ENCODE measurements around the gene LPP.
"Not testable (repeated sequence)": the region's sequence is repeated elsewhere in the genome, so short reads cannot be mapped to it uniquely, and the experiment has no call there.

LPP gene

DNA sequence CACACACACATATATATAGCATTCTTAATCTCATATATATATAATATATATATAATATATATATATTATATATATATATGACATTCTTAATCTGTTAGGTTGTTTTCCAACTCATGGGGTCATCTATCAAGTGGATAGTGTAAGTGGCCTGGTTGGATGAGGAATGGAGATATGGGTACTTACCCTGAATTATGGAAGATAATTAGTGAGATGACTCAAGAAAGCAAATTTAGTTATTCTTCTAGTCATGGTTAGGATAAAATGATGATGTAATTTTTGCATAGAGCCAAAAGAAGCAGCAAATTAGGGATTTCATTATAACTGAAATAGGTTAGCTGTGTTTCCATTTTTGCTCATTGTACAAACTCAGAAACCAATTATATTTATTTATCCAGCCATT is 448.2 kb downstream of the LPP start:
- DNase-seq (ENCODE audit: insufficient read length, low spot score) (no peak), FAIRE-seq (no peak)
- TF ChIP-seq POU2F2 (IDR thresholded peaks at IDR 0.05; ENCODE audit: low read depth, low read length): no peak

DNA sequence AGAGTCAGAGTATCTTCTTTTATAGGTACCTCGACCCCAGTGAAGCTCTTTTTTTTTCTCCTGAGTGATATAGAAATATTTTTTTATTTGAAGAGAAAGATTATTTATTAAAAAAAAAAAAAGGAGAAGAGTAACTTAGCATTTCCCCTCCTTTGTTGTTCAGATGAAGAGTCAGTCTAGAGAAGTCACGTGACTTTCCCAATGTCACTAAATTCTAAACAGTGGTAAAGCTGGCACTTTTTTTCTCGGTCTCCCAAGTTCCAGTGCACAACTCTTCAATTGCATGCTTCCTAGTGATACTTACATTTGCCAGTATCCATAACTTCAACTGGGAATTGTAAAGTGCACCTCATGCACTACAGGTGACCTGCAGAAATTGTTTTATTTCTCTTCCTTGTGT is 448.7 kb downstream of the LPP start:
- DNase-seq (ENCODE audit: insufficient read length, low spot score) (no peak), FAIRE-seq (no peak)
- TF ChIP-seq TAF1 (IDR thresholded peaks at IDR 0.05; ENCODE audit: low read depth, low read length): no peak
- TF ChIP-seq POLR2AphosphoS5 (IDR thresholded peaks at IDR 0.05; ENCODE audit: low read depth, low read length): no peak
- TF ChIP-seq POLR2A (IDR thresholded peaks at IDR 0.05; ENCODE audit: low read depth, low read length): no peak
- TF ChIP-seq SPI1 (IDR thresholded peaks at IDR 0.05; ENCODE audit: low read depth, low read length): no peak
- TF ChIP-seq PAX5 (IDR thresholded peaks at IDR 0.05; ENCODE audit: insufficient read depth, low read length, severe bottlenecking): no peak
- no peak for TF ChIP-seq POU2F2 (IDR thresholded peaks at IDR 0.05; ENCODE audit: low read depth, low read length)

DNA sequence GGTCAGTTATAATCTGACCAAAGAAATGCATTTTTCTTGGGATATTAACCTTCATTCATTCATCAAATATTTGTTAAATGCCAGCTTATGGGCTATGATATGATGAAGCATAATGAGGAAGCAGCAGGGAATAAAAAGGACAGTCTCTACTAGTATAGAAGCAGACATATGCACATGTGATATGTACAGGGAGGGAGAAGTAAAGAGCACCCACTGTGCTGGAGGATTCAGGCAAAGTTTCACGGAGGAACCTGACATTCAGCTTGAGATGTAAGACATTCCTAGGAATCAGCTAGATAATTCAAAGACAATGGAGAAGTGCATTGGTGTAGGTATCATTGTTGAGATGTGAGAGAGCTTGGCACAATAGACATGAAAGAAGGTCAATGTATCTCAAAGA is 450.7 kb downstream of the LPP start:
- DNase-seq (ENCODE audit: insufficient read length, low spot score): no peak
- no peak for TF ChIP-seq PAX5 (IDR thresholded peaks at IDR 0.05; ENCODE audit: insufficient read depth, low read length, severe bottlenecking)
- no peak for TF ChIP-seq SPI1 (IDR thresholded peaks at IDR 0.05; ENCODE audit: low read depth, low read length)
- FAIRE-seq: no peak

DNA sequence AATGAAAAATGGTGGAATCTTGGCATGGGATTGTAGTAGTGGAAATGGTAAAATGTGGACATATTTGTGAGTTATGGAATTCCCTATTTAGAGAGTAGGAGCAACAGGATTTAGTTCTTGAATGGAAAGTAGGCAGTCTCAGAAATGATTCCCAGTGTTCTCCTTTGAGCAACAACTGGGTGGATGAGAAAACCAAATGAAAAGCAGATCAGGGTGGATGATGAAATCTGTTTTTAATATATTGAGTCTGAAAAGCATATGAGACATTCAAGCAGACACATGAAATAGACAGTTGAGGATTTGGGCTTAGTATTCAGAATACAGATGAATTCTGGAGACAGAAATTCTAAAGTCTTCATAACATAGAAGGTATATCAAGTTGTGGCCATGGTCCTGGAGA is 451.3 kb downstream of the LPP start:
- DNase-seq (ENCODE audit: insufficient read length, low spot score): no peak
- no peak for TF ChIP-seq POU2F2 (IDR thresholded peaks at IDR 0.05; ENCODE audit: low read depth, low read length)
- TF ChIP-seq SPI1 (IDR thresholded peaks at IDR 0.05; ENCODE audit: low read depth, low read length): no peak
- no peak for TF ChIP-seq PAX5 (IDR thresholded peaks at IDR 0.05; ENCODE audit: insufficient read depth, low read length, severe bottlenecking)
- no peak for TF ChIP-seq POLR2AphosphoS5 (IDR thresholded peaks at IDR 0.05; ENCODE audit: low read depth, low read length)
- no peak for TF ChIP-seq POLR2A (IDR thresholded peaks at IDR 0.05; ENCODE audit: low read depth, low read length)
- TF ChIP-seq TAF1 (IDR thresholded peaks at IDR 0.05; ENCODE audit: low read depth, low read length): no peak
- no peak for FAIRE-seq

DNA sequence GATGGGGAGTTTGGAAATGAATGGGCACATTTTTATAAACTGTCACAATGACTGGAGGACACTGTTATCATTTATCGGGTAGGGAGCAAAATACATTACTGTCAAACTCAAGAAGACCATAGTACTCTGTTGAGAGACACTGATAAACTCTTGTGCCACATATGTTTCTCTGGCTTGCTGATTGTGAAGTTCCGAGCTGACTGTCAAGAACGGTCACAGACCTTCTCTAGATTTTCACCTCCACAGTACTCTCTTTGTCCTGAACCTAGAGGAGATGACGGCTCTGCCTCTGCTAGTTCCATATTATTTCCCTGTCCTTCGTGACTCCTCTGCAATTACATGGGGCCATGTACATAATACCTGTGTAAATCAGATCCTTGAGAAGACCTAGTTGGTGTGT is 451.9 kb downstream of the LPP start:
- no peak for TF ChIP-seq TAF1 (IDR thresholded peaks at IDR 0.05; ENCODE audit: low read depth, low read length)
- no peak for TF ChIP-seq POLR2A (IDR thresholded peaks at IDR 0.05; ENCODE audit: low read depth, low read length)
- TF ChIP-seq SPI1 (IDR thresholded peaks at IDR 0.05; ENCODE audit: low read depth, low read length): no peak
- no peak for TF ChIP-seq POLR2AphosphoS5 (IDR thresholded peaks at IDR 0.05; ENCODE audit: low read depth, low read length)
- no peak for TF ChIP-seq POU2F2 (IDR thresholded peaks at IDR 0.05; ENCODE audit: low read depth, low read length)
- TF ChIP-seq PAX5 (IDR thresholded peaks at IDR 0.05; ENCODE audit: insufficient read depth, low read length, severe bottlenecking): no peak
- DNase-seq (ENCODE audit: insufficient read length, low spot score): no peak
- FAIRE-seq: no peak

DNA sequence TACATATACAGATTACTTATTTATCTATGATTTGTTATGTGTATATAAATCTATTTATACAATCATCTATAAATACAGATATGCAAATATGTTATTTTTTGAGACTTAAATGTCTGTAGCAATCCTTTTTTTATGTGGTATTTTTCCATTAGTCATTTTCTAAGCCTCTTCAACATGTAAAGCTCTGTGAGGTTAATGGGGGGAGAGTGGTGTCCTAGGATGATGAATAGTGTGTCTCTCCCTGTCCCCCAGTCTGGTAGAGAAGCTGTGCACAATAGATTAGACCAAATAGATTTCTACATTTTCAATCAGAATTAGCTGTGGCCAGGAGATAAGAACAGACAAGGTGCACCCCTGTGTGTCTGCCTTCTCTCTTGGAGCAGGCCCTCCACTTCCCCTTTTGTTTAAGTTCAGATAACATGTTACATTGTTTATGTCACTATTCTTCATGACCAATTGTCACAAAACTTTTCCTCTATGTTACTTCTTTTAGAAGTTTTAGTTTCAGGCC is 453.9 kb downstream of the LPP start:
- FAIRE-seq (no peak), DNase-seq (ENCODE audit: insufficient read length, low spot score) (no peak)
- TF ChIP-seq POLR2A (IDR thresholded peaks at IDR 0.05; ENCODE audit: low read depth, low read length) (no peak), SPI1 (IDR thresholded peaks at IDR 0.05; ENCODE audit: low read depth, low read length) (peak; percentile 16; the same call in 1 of the 2 replicates)

DNA sequence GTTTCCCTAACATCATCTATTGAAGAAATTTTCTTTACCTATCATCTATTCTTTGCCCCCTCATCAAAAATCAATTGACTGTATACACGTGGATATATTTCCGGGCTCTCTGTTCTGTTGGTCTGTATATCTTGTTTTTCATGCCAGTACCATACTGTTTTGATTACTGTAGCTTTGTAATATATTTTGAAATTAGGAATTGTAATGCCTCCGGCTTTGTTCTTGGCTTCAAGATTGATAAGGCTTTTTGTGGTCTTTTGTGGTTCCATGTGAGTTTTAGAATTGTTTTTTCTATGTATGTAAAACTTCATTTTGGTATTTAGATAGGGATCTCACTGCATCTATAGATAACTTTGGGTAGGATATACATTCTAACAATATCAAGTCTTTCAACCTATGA is 454.4 kb downstream of the LPP start:
- no peak for TF ChIP-seq POLR2A (IDR thresholded peaks at IDR 0.05; ENCODE audit: low read depth, low read length)
- no peak for TF ChIP-seq POLR2AphosphoS5 (IDR thresholded peaks at IDR 0.05; ENCODE audit: low read depth, low read length)
- TF ChIP-seq TAF1 (IDR thresholded peaks at IDR 0.05; ENCODE audit: low read depth, low read length): no peak
- no peak for TF ChIP-seq PAX5 (IDR thresholded peaks at IDR 0.05; ENCODE audit: insufficient read depth, low read length, severe bottlenecking)
- TF ChIP-seq POU2F2 (IDR thresholded peaks at IDR 0.05; ENCODE audit: low read depth, low read length): no peak
- no peak for TF ChIP-seq SPI1 (IDR thresholded peaks at IDR 0.05; ENCODE audit: low read depth, low read length)
- FAIRE-seq (no peak), DNase-seq (ENCODE audit: insufficient read length, low spot score) (no peak)

DNA sequence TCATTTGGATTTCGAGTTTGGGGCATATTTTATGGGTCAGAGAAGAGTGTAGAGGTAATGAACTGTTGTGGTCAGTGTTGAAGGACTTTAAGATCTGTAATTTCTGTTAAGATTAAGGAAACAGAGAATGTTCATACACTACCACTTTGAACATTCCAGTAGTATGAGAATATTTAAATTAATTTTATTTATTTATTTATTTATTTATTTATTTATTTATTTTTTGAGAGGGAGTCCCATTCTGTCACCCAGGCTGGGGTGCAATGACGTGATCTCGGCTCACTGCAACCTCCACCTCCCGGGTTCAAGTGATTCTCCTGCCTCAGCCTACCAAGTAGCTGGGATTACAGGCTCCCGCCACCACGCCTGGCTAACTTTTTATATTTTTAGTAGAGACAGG is 459.8 kb downstream of the LPP start:
- FAIRE-seq; DNase-seq (ENCODE audit: insufficient read length, low spot score): not testable (repeated sequence)

DNA sequence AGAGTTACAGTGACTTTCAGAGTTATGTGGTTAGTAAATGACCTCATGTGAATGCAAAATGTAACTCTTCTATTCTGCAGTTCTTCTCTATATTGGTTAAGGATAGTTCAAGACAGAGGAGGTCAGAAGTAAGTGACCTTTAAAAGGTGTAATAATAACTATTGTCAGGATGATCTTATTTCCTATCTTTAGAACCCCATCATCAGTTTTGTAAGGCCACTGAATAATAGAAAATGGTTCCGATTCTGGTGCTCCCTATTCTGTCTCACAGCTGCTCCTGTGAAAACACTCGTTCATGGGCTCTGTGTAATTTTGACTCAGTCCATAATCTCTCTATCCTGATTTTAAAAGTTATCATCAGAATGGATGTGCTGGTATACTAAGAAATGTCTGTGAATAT is 463.3 kb downstream of the LPP start:
- FAIRE-seq: no peak
- no peak for TF ChIP-seq PAX5 (IDR thresholded peaks at IDR 0.05; ENCODE audit: insufficient read depth, low read length, severe bottlenecking)
- TF ChIP-seq SPI1 (IDR thresholded peaks at IDR 0.05; ENCODE audit: low read depth, low read length): no peak
- TF ChIP-seq POLR2A (IDR thresholded peaks at IDR 0.05; ENCODE audit: low read depth, low read length): no peak
- no peak for TF ChIP-seq POU2F2 (IDR thresholded peaks at IDR 0.05; ENCODE audit: low read depth, low read length)
- no peak for TF ChIP-seq TAF1 (IDR thresholded peaks at IDR 0.05; ENCODE audit: low read depth, low read length)
- DNase-seq (ENCODE audit: insufficient read length, low spot score): no peak

DNA sequence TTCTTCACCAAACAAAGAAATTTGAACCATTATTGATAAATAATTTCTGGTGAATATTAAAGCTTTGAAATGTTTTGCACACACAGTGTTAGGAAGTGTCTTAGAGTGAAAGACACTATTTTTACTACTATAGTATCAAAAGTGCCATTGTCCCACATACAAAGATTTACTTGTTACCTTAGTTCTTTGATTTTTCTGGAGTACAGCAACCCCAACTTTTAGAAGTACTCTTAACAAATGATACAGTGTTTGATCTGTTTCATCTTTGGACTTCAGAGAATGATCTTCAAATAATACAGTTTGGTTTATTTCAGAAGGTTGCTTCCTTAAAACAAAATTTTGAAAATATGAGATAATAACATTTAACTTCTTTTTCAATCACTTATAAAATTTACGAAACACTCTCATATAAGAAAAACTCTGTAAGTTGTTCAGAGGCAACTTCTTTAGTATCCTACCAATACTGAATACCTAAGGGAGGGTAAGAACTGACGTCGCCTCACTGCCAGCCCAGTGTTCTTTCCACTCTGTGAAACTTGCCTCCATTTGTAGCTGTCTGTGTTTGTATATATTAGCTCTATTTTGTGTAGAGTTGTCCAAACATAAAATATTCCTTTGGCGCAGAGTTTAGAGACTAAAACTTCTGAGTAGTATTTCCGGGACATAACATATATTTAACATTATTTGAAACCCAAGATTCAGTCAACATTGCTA is 464.2 kb downstream of the LPP start:
- FAIRE-seq (no peak), DNase-seq (ENCODE audit: insufficient read length, low spot score) (no peak)
- no peak for TF ChIP-seq SPI1 (IDR thresholded peaks at IDR 0.05; ENCODE audit: low read depth, low read length)
- TF ChIP-seq TAF1 (IDR thresholded peaks at IDR 0.05; ENCODE audit: low read depth, low read length): no peak
- TF ChIP-seq POU2F2 (IDR thresholded peaks at IDR 0.05; ENCODE audit: low read depth, low read length): no peak
- TF ChIP-seq POLR2A (IDR thresholded peaks at IDR 0.05; ENCODE audit: low read depth, low read length): no peak
- no peak for TF ChIP-seq PAX5 (IDR thresholded peaks at IDR 0.05; ENCODE audit: insufficient read depth, low read length, severe bottlenecking)
- no peak for TF ChIP-seq POLR2AphosphoS5 (IDR thresholded peaks at IDR 0.05; ENCODE audit: low read depth, low read length)

DNA sequence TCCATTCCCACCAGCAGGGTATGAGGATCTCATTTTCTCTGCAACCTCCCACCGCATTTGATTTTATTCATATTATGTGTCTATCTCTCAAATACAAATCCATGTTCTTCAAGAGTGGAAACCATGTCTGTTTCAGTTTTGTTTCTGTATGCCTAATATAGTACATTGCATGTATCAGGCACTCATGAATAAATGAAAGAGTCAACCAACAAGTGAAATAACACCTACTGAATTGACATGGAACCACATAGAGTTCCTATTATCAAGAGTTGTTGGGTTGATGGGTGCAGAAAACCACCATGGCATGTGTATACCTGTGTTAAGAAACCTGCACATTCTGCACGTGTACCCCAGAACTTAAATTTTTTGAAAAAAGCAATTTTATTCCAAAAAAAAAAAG is 466.8 kb downstream of the LPP start:
- DNase-seq (ENCODE audit: insufficient read length, low spot score): no peak
- TF ChIP-seq POLR2AphosphoS5 (IDR thresholded peaks at IDR 0.05; ENCODE audit: low read depth, low read length) (no peak), SPI1 (IDR thresholded peaks at IDR 0.05; ENCODE audit: low read depth, low read length) (no peak), PAX5 (IDR thresholded peaks at IDR 0.05; ENCODE audit: insufficient read depth, low read length, severe bottlenecking) (no peak), POLR2A (IDR thresholded peaks at IDR 0.05; ENCODE audit: low read depth, low read length) (no peak)
- no peak for FAIRE-seq

Measured in GM12891 (cell line).